ENCODE data around the gene GLOD5. TPM values are rescaled to one million over a fixed set of nuclear protein-coding genes. Genes with fewer than 3 reads are reported as not detected.
A peak's percentile ranks its signal among the peaks of the same experiment; 100 is the strongest.

Gene GLOD5
- total and polyA plus RNA-seq, 9 of the 15 experiments (the other 6 are each of a cell fraction or from before 2014, with no cell fraction given) = 0.27 to 4.4 (median 2.2) TPM

GRCh38 chrX:48800574-48801279 is 39.2 kb downstream of the GLOD5 start (continued):
- TF ChIP-seq TEAD1 (CRISPR knock-in tag; IDR thresholded peaks at IDR 0.05) = peak in 1 of 2 experiments; percentile 58; a peak in 1 of 4 replicates
- peak; percentile 46; the same call in 1 of the 2 replicates for TF ChIP-seq PYGO2 (tag; IDR thresholded peaks at IDR 0.05)
- peak; percentile 99 for TF ChIP-seq RNF2 (IDR thresholded peaks at IDR 0.05)
- TF ChIP-seq ZNF282 (CRISPR knock-in tag; IDR thresholded peaks at IDR 0.05) = no peak
- TF ChIP-seq ZNF224 (CRISPR knock-in tag; IDR thresholded peaks at IDR 0.05) = no peak
- TF ChIP-seq, protein P1, sequence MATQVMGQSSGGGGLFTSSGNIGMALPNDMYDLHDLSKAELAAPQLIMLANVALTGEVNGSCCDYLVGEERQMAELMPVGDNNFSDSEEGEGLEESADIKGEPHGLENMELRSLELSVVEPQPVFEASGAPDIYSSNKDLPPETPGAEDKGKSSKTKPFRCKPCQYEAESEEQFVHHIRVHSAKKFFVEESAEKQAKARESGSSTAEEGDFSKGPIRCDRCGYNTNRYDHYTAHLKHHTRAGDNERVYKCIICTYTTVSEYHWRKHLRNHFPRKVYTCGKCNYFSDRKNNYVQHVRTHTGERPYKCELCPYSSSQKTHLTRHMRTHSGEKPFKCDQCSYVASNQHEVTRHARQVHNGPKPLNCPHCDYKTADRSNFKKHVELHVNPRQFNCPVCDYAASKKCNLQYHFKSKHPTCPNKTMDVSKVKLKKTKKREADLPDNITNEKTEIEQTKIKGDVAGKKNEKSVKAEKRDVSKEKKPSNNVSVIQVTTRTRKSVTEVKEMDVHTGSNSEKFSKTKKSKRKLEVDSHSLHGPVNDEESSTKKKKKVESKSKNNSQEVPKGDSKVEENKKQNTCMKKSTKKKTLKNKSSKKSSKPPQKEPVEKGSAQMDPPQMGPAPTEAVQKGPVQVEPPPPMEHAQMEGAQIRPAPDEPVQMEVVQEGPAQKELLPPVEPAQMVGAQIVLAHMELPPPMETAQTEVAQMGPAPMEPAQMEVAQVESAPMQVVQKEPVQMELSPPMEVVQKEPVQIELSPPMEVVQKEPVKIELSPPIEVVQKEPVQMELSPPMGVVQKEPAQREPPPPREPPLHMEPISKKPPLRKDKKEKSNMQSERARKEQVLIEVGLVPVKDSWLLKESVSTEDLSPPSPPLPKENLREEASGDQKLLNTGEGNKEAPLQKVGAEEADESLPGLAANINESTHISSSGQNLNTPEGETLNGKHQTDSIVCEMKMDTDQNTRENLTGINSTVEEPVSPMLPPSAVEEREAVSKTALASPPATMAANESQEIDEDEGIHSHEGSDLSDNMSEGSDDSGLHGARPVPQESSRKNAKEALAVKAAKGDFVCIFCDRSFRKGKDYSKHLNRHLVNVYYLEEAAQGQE (IDR thresholded peaks at IDR 0.05; ENCODE audit: borderline replicate concordance) = peak; percentile 59
- TF ChIP-seq, protein P1 (CRISPR knock-in tag; IDR thresholded peaks at IDR 0.05; ENCODE audit: low read depth) = no peak
- no peak for TF ChIP-seq ETS2 (tag; IDR thresholded peaks at IDR 0.05; ENCODE audit: borderline replicate concordance, poor library complexity, severe bottlenecking)
- TF ChIP-seq ARID3B (CRISPR knock-in tag; IDR thresholded peaks at IDR 0.05; ENCODE audit: borderline replicate concordance) = no peak
- no peak for TF ChIP-seq SRSF3 (IDR thresholded peaks at IDR 0.05; ENCODE audit: insufficient read depth, low read length)
- no peak for TF ChIP-seq CBX8 (IDR thresholded peaks at IDR 0.05; ENCODE audit: borderline replicate concordance, extremely low read depth, low read depth, low read length, poor library complexity, severe bottlenecking)
- no peak for TF ChIP-seq TAF15 (IDR thresholded peaks at IDR 0.05; ENCODE audit: low read depth, low read length)
- TF ChIP-seq NFE2 (IDR thresholded peaks at IDR 0.05; ENCODE audit: low read depth) = 0 out of 2 replicates have a peak, but pooled peaks have one; percentile 50
